GM18951 (cell line): ENCODE results near the gene ALDH1L1.

Experiments used
- POLR2A ChIP-seq: IDR thresholded peaks from 4 replicates; pipeline ENCODE4 v1.6.1; 2011; ENCODE audit warnings: mild to moderate bottlenecking; ENCODE audit not compliant: insufficient read length, insufficient read depth; ENCODE audit errors: extremely low read depth
- in situ Hi-C: fragments of 300-500 bp; cut with MboI; formaldehyde crosslinking; loops from one replicate; pipeline ENCODE4 v1.12.0; 2022; ENCODE audit warnings: low sequenced_read_pairs, mixed read lengths, inconsistent platforms; ENCODE audit not compliant: unreplicated experiment

ALDH1L1 gene

GRCh38 chr3:126179825-126180476 is 435 bp downstream of the ALDH1L1 start:
- in situ Hi-C loops: no loop called here
- TF ChIP-seq POLR2A: no peak

DNA sequence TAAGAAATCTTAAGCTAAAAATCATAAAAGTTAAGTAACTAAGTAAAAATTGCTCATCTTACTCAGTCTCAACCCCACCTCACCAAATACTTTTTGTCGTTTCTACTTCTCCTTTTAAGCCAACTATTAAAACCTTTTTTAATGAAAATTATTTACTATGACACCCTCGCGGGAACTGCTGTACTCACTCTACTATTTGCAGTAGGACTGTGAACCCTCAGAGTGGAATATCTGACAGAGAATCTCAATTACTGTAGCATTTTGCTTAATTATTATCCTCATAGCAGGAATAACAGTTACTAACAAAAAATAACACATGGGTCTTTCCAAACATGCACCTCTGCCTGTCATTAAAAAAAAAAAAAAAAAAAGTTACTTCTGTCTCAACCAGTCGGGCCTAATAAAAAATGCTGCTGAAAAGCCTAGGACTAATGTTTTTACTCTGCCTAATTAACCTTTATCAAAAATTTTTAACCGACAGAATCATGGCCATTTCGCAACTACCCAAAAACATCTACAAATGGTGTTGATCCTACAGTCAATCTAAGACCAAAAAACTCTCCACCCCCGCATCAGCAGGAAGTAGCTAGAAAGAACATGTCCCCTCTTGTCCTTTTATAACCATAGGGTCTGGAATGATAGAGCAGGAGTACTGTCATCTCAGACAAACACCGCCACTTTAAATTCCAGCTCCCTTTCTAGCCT is 10.2 kb downstream of the ALDH1L1 start:
- no peak for TF ChIP-seq POLR2A
- in situ Hi-C loops: no loop called here

GRCh38 chr3:126167566-126167965 is 12.8 kb downstream of the ALDH1L1 start:
- in situ Hi-C loops: no loop called here
- TF ChIP-seq POLR2A: no peak

GRCh38 chr3:126166009-126166408 is 14.4 kb downstream of the ALDH1L1 start:
- no peak for TF ChIP-seq POLR2A
- in situ Hi-C loops: no loop called here

- in situ Hi-C loops: no loop called here
- no peak for TF ChIP-seq POLR2A
Observed at GRCh38 chr3:126161309-126161708, 19.1 kb downstream of the ALDH1L1 start.

- no peak for TF ChIP-seq POLR2A
- in situ Hi-C loops: no loop called here
Observed at GRCh38 chr3:126160243-126161210, 19.9 kb downstream of the ALDH1L1 start.

- TF ChIP-seq POLR2A: no peak
- in situ Hi-C loops: no loop called here
Observed at GRCh38 chr3:126159476-126159875, 20.9 kb downstream of the ALDH1L1 start.

DNA sequence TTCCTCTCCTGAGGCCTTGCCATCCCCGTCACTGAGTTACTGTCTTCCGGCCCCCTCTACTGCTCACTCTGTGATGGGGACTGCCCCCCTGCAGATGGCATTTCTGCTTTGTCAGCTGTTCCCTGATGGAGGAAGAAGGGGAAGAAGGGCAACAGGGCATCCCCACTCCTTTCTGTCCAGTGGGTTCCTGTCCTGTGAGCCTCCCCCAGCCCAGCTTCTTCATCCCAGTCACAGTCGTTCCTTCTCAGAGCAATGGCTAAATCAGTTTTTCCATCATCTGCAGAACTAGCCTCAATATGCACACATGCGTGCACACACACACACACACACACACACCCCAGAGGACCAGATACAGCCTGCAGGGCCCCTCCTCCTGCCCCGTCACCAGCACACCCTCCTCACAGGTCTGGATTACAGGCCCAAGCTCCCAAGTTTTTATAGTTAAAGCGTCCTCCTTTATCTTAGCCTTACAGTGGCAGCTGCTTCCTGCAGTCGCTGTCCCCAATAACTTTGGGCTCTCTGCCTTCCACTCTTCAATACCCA is 21.4 kb downstream of the ALDH1L1 start:
- TF ChIP-seq POLR2A: no peak
- in situ Hi-C loops: no loop called here

GRCh38 chr3:126158016-126158911 is 22.1 kb downstream of the ALDH1L1 start:
- no peak for TF ChIP-seq POLR2A
- in situ Hi-C loops: no loop called here

- TF ChIP-seq POLR2A: no peak
- in situ Hi-C loops: no loop called here
Observed at GRCh38 chr3:126157083-126157768, 23.2 kb downstream of the ALDH1L1 start.

DNA sequence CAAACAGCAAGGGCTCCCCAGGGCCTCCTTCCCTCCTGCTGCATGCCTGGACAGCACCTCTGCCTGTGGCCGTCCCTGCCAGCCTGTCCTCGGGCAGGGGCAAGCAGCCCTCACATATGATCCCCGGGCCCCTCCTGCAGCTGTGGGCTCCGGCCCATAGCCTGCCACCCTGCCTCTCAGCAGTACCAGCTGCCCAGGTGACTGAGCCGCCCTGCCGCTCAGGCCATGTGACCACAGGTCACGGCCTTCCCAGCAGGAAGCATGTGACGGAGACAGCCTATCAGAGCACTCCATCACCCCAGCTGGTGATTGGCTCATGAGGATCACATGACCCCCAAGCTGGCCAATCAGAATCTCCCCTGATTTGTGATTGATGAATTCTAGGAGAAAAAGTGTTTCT is 23.9 kb downstream of the ALDH1L1 start:
- no peak for TF ChIP-seq POLR2A
- in situ Hi-C loops: no loop called here

GRCh38 chr3:126155819-126156218 is 24.6 kb downstream of the ALDH1L1 start:
- in situ Hi-C loops: no loop called here
- no peak for TF ChIP-seq POLR2A
